Activated CD4-positive, alpha-beta T cell treated with anti-CD3 and anti-CD28 coated beads, Interleukin-10, Interleukin-2, amounts not matched to agents 100 ng/mL and 50 ng/mL, durations not matched to agents 16 hours and 8 hours (primary cell): ENCODE data around the gene IVNS1ABP.
"Not testable (repeated sequence)": the region's sequence is repeated elsewhere in the genome, so short reads cannot be mapped to it uniquely, and the experiment has no call there.

Experiments used
- DNase-seq: peaks from one replicate; pipeline ENCODE4 v3.0.0-alpha.2; 2020

IVNS1ABP gene

DNA sequence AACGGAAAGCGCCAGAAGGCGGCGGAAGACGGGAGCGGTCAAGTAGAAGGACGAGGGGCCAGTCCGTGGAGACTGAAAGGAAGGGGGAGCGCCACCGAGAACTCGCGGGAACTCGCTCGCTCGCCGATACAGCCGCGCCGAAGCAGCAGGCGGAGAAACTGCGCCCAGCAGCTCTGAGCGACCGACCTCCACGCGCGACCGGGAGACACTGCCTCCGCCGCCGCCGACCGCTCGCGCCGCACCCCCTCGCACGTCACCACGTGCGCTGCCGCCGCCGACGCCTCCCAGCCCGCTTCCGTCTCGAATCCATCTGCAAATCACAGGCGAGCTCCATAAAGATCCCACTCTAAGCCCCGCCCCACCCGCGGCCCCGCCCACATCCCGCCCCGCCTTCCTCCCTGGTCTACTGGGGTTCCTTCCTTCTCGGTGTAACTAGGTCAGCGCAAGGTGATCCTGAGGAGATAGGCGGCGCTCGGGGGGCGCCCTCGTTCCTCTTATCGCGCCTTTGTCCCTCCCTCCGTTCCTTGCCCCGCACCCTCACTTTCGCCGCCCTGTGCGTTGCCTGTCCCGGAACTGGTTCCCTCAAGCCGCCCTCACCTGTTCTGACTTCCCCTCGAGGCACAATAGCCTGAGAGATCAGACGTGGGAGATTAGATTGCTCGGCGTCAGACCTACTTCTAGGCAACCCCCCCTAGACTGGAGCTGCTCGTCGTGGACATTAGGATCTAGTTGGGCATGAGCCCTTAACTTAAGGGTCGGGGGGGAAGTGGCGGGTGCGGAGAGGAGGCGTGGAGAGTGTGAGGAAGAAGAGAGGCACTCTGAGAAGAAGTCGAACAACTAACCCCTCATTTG, at the start of gene IVNS1ABP:
IVNS1ABP (minus strand) TSS at position 210 of the 852 bp plus-strand sequence. CDS start 7,750 bp downstream, outside the sequence.
- DNase-seq: peak; percentile 96

GRCh38 chr1:185365951-185366350, 48.9 kb upstream of the IVNS1ABP start:
- DNase-seq: no peak

- DNase-seq: not testable (repeated sequence)
These were observed 47.5 kb upstream of the IVNS1ABP start for GRCh38 chr1:185364528-185364927.

- no peak for DNase-seq
These were observed 46.2 kb upstream of the IVNS1ABP start for GRCh38 chr1:185363205-185363604.

DNA sequence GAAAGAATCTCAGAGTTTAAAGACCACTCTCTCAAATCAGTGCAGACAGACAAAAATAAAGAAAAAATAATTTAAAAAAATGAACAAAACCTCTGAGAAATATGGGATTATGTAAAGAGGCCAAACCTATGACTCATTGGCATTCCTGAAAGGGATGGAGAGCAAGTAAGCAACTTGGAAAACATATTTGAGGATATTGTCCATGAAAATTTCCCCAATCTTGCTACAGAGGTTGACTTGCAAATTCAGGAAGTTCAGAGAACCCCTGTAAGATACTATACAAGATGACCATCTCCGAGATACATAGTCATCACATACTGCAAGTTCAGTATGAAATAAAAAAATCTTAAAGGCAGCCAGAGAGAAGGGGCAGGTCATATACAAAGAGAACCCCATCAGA, 43.7 kb upstream of the IVNS1ABP start:
- DNase-seq: no peak

GRCh38 chr1:185358957-185359356, 41.9 kb upstream of the IVNS1ABP start:
- no peak for DNase-seq

GRCh38 chr1:185355947-185356346, 38.9 kb upstream of the IVNS1ABP start:
- no peak for DNase-seq

- no peak for DNase-seq
These were observed 36.1 kb upstream of the IVNS1ABP start for GRCh38 chr1:185353124-185353523.

- DNase-seq: no peak
These were observed 34.9 kb upstream of the IVNS1ABP start for GRCh38 chr1:185351734-185352466.

GRCh38 chr1:185350027-185350442, 33.0 kb upstream of the IVNS1ABP start:
- DNase-seq: no peak

- no peak for DNase-seq
These were observed 32.5 kb upstream of the IVNS1ABP start for GRCh38 chr1:185349556-185349955.

DNA sequence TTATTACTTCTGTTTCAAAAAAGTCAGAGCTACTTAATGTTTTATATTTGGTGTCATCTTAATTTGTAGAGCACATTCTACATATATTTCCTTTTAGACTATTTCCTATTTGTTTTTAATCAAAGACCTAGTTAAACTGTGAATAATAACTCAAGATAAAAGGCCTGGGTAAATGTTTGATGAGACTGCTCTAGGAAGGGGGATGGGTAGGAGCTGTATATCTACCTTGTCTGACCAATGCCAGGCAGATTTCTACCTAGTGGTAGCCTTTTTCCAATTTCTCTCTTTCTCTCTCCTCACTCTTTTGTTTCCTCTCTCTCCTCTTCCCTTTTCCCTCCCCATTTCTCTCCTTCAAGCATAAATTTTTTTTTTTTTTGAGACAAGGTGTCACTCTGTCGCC, 31.9 kb upstream of the IVNS1ABP start:
- no peak for DNase-seq

- no peak for DNase-seq
These were observed 31.3 kb upstream of the IVNS1ABP start for GRCh38 chr1:185348296-185348695.

DNA sequence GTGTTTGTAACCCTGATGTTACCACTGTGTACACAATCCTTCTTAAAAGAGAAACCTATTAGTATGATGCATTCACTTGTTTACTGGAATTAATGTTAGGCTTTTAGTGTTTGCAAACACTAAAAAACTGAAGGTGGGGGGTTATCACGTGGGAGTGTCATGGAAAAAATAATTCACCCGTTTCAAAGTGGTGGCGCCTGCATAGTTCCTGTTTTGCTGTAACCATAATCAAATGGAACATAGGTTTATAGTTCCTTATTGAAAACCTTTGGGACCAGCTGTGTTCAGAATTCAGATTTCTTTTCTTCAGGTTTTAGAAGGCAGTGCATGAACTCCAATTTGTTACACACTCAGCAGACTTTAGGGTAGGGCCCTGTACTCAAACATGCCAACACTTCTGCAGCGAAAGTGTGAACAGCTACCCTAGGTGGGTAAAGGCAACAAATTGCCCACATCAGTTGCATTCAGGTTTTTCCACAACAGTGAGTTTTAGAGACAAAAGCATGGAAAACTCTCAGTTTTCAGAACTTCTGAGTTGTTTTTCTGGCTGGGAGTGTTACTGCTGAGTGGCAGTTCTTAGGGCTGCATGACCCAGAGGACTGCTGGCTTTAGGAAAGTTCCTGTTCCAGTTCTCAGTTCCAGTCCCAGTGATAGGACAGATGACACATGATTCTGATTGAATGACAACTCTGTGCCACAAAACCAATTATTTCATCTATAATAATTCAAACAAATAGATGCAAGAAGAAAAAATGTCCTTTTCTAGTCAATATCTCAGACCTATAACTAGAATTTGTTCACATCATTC, 29.1 kb upstream of the IVNS1ABP start:
- DNase-seq: no peak

DNA sequence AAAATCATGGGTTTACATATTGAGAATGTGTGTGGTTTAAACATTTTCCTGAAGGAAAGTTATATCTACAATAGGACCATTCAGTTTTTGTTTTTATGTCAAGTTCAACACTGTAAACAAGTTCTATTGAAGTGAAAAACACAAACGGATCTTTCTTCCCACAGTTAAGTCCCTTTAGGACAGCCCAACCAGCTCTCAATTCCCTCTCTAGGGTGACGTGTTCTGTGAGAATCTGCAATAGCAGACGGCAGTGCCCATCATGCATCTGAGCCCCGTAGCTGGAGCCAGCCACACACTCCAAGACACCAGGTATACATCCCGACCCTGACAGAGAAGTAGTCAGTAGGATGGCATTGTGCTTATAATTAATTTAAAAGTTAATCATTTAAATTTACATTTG, 26.3 kb upstream of the IVNS1ABP start:
- no peak for DNase-seq

GRCh38 chr1:185342672-185343259, 25.7 kb upstream of the IVNS1ABP start:
- DNase-seq: no peak

- DNase-seq: no peak
These were observed 25.0 kb upstream of the IVNS1ABP start for GRCh38 chr1:185342017-185342416.

DNA sequence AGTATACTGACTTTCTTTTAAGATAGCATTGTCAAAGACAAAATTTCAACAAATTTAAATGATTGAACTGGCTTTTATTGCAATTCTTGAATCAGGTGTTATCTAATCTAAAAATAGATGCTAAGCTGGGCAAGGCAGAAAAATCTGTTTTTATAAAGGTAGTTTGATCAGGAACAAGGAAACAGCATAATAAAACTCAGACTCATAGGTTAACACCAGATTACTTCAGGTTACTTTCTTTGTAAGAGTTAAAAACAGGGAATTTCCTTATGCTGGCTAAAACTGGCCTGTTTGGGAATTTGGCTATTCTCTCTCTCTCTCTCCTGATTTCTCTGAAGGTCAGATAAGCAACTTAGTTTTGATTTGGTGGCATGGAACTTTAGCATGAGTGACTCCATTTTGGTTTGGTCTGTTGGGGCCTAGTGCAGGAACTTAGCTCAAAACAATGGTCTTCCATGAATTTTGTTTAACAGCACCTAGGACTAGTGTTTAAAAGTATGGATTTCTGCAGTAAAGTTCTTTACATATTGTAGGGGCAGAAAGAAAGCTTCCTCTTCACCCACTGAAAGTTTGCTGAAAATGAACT, 24.2 kb upstream of the IVNS1ABP start:
- no peak for DNase-seq

- DNase-seq: peak; percentile 65
These were observed 21.9 kb upstream of the IVNS1ABP start for GRCh38 chr1:185338719-185339622.

- no peak for DNase-seq
These were observed 20.2 kb upstream of the IVNS1ABP start for GRCh38 chr1:185337246-185337645.

- no peak for DNase-seq
These were observed 17.1 kb upstream of the IVNS1ABP start for GRCh38 chr1:185334182-185334581.
